Fibroblast of pulmonary artery (primary cell): Measurements from ENCODE around the gene RABGAP1L.

ENCODE experiments used
- DNase-seq: peaks from one replicate; pipeline ENCODE4 v3.0.0-alpha.2; 2010; ENCODE audit warnings: low read depth
- H3K4me3 ChIP-seq: replicated peaks from 2 replicates; pipeline ENCODE4 v1.5.1; 2011; ENCODE audit warnings: low read depth, mild to moderate bottlenecking, control low read depth, low read length, moderate library complexity
- CTCF ChIP-seq: IDR thresholded peaks from 2 replicates; pipeline ENCODE4 v1.5.1; 2011; ENCODE audit warnings: mild to moderate bottlenecking, control low read depth, low read length, inconsistent platforms; ENCODE audit errors: missing control alignments

Gene RABGAP1L

GRCh38 chr1:174964972-174965361 is 805.6 kb downstream of the RABGAP1L start:
- TF ChIP-seq CTCF, result no peak
- DNase-seq, result no peak
- no peak overlapping the region for H3K4me3 ChIP-seq

GRCh38 chr1:174965362-174966007 is 806.2 kb downstream of the RABGAP1L start:
- TF ChIP-seq CTCF, result no peak
- no peak for DNase-seq
- H3K4me3 ChIP-seq, result no peak overlapping the region

GRCh38 chr1:174966008-174966572 is 806.8 kb downstream of the RABGAP1L start:
- DNase-seq, result peak; percentile 54
- TF ChIP-seq CTCF, result no peak
- no peak overlapping the region for H3K4me3 ChIP-seq

- DNase-seq, result no peak
- no peak overlapping the region for H3K4me3 ChIP-seq
- TF ChIP-seq CTCF, result no peak
These were observed 808.8 kb downstream of the RABGAP1L start for GRCh38 chr1:174967845-174968705.

GRCh38 chr1:174968750-174969244 is 809.5 kb downstream of the RABGAP1L start:
- peak; percentile 78 for DNase-seq
- no peak for TF ChIP-seq CTCF
- no peak overlapping the region for H3K4me3 ChIP-seq

- no peak overlapping the region for H3K4me3 ChIP-seq
- no peak for DNase-seq
- no peak for TF ChIP-seq CTCF
These were observed 810.7 kb downstream of the RABGAP1L start for GRCh38 chr1:174969977-174970376.
